NCI-H2107 treated with DMSO at 0.1 percent for 48 hours (cell line): ENCODE measurements around the gene GBA2.
A peak's percentile ranks its signal among the peaks of the same experiment; 100 is the strongest.

ENCODE experiments used
- DNase-seq: peaks from one replicate; lab custom pipeline; 2025; ENCODE audit not compliant: unreplicated experiment; lab: John Stamatoyannopoulos, UW

The GBA2 gene

DNA sequence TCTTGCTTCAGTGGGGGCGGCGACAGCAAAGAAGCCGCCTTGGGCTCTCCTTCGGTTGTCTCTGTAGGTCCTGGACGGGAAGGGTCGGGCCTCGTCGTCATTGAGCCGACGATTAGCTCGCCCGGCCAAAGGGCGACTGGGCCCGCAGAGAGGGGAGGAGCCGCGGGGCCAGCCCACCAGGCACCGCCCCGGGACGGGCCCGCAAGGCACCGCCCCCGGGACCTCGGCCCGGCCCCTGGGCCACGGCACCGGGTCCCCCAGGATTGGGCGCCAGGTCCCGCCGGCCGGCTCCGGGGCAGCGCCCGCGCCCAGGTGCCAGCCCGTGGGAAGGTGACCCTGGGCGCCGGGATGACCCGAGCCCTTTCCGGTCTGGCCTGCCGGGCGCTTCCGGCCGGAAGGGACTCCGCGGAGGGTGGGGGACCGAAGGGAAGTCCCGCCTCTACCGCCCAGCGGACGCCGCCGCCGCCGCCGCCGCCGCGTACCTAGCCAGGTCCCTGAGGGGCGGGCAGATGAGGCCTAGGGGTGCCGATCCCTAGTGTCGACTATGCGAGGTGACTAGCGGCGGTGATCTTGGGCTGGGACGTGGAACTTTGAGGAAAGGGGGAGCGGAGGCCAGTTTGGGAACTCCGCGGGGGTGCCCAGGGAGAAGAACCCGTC, at the start of gene GBA2, which contains the start of gene RGP1:
Gene GBA2, minus strand, starts transcription at position 371 of the 657 bp plus-strand sequence. CDS start 524 bp downstream, outside the sequence.
Gene RGP1, plus strand, starts transcription at position 430 of the 657 bp plus-strand sequence. CDS start 469 bp downstream, outside the sequence.
- DNase-seq: peak; percentile 19

DNA sequence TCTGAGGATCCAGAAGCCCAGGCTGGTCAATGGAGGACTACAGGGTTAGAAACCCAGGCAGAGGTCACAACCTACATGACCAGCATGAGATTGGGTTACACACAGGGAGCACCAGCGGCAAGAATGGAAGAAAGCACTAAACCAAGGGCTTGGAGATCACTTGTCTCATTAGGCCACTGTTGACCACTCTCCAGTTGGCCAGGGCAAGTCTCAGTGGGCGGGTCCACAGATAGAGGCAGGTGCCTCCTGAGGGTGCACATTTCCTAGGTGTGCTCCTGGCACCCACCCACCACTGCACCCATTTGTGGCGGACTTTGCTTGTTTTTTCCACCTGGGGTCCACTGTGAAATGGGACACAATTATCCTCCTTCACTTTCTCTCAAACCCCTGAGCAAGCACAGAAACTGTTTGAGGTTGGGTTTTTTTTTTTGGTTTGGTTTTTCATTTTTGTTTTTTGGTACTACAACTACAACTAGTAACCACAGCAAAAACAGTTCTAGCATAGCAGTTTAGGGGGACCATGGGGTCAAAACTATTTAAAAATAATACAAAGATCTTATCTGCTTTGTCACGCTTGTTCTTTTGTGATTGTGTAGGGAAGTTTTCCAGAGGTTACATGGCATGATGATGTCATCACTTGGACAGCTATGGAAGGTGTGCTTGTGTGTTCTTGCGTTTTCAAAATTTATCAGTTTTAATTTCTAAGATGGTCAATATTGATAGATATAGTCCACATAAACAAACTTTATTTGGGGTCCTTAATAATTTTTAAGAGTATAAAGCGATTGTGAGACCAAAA, 48.5 kb upstream of the GBA2 start:
- DNase-seq: no peak

DNA sequence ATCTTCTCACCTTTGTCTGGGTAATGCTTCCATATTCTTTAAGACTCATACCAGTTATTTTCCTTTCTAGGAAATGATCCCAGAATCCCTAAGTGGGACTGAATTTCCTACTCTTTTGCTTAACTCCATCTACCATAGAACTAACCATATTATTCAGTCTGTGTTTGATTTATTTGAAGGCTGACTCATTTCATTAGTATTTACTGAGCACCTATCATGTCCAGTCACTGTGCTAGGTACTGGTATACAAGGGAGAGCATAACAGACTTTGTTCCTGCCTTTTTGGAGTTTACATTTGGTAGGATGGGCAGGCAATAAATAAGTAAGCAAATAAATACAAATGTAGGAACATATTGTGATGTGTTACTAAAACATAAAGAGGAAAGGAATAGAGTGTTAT, 46.7 kb upstream of the GBA2 start:
- no peak for DNase-seq

- no peak for DNase-seq
These were observed 44.4 kb upstream of the GBA2 start for GRCh38 chr9:35793461-35793860.

- DNase-seq: no peak
These were observed 43.8 kb upstream of the GBA2 start for GRCh38 chr9:35792826-35793225.

- DNase-seq: no peak
These were observed 43.2 kb upstream of the GBA2 start for GRCh38 chr9:35792024-35792813.

DNA sequence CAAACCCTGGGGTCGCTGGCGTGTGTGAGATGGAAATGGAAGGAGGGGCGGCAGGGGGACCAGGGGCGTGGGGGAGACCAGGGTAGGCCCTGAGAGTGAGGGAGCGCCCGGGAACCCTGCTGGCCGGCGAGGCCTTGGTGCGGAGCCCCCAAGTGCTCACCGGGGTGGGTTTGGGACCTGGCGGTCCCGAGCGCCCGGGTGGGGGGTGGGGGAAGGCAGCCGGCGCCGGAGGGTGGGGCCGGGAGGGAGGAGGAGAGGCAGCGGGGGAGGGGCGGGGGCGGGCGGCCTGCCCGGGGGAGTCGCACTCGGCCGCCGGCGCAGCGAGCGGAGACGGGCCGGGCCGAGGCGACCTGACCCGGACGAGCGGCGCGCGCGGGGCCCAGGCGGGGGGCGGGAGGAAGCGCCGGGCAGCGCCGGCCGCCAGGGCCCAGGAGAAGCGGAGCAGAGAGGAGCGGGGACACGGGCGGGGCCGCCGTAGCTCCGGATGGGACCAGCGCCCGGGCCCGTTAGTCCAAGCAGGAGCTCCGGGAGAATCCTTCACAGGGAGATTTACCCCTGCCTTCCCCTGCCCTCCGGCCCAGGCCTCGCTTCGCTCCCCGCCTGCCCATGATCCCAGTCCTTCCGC, 42.4 kb upstream of the GBA2 start, which contains the start of gene NPR2:
Gene NPR2, plus strand, starts transcription at position 295 of the 625 bp plus-strand sequence. CDS start 818 bp downstream, outside the sequence.
- DNase-seq: no peak

- peak; percentile 79 for DNase-seq
These were observed 41.6 kb upstream of the GBA2 start for GRCh38 chr9:35790385-35791296.

GRCh38 chr9:35790025-35790384, 41.0 kb upstream of the GBA2 start:
- no peak for DNase-seq

DNA sequence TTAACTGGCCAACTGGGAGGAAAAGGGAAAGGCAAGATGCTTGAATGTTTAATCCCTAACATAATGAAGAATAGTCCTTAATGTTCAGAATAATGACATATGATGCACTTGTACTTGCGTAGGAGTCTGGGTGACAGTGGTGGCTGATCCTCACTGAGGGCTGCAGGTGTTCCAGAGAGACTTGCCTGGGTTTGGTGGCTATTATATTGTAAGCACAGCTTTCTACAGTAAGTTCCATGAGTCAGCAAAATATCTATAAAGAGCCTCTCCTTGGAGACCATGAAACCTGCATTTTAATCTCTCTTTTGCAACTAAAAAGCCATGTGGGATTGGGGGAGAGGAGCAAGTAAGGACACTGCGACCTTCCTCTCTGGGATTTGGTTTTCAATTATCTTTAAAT, 40.5 kb upstream of the GBA2 start:
- peak; percentile 25 for DNase-seq

- no peak for DNase-seq
These were observed 34.4 kb upstream of the GBA2 start for GRCh38 chr9:35783418-35783817.

GRCh38 chr9:35781066-35781465, 32.0 kb upstream of the GBA2 start:
- no peak for DNase-seq

DNA sequence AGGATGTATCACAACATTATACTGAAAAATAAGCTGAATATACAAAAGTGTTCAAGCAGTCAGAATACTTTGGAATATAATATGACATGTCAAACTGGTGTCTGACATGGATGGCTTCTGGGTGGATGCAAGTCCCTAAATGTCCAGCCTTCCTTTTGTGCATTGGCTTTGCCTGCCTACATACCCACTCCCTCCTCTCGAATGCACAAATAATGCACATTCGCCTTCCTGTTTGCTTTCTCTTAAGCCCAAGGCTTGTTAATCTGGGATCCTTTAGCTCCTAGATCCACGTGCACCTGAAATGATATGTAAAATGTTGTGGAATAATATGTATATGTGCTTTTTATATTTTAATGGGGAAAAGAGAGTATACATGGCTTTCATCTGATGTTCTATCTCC, 29.5 kb upstream of the GBA2 start:
- DNase-seq: no peak

DNA sequence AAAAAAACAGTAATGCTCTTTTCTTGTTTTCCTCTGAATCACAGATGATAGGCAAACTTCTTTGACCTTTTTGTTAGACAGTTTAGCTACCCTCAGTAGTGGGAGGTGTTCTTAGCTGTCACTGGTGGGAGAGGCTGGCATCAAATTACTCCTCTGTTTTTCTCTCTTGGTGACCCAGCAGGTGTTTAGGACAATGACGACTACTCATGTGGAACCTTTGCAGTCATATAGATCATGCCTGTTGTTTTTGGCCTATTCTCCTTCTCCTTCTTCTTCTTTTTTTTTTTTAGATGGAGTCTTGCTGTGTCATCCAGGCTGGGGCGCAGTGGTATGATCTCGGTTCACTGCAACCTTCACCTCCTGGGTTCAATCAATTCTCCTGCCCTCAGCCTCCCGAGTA, 27.0 kb upstream of the GBA2 start:
- peak; percentile 92 for DNase-seq

- peak; percentile 40 for DNase-seq
These were observed 26.0 kb upstream of the GBA2 start for GRCh38 chr9:35774907-35775635.

DNA sequence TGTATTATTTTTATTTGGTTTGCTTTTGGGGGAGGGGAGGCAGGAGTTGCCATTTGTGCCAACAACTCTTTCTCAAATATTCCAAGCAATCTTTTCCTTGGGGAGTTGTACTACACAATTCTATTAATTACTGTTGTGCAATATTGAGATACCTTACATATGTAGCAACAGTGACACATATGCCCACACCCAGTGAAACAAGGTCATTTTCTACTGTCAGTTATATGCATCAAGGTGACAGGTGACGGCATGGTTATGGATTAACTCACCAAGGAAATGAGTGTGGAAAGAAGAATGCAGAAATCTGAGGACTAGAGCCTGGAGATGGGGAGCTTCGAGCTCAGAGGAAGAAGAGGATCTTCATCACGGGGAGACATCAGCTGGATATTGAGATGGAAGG, 22.9 kb upstream of the GBA2 start:
- DNase-seq: no peak

GRCh38 chr9:35771534-35771933, 22.5 kb upstream of the GBA2 start:
- DNase-seq: peak; percentile 41

DNA sequence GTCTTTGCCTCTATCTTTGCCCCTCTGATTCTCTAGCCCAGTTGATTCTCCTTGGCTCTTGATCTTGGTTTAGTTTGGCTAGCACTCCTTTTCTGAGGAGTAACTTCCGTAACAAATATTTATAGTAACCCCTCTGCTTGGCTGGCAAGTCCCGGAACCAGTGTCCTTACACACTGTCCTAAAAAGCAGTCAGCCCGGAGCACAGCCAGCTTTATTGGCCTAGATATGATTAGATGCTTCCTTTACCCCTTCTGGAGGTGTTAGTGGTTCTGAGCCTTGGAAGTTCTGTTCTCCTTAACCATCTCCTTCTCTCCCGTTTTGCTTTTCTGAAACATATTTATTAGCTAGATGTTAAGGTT, 22.0 kb upstream of the GBA2 start:
- DNase-seq: no peak

- DNase-seq: no peak
These were observed 20.7 kb upstream of the GBA2 start for GRCh38 chr9:35769763-35770162.
